ENCODE results near the gene ZNF283.

DNA sequence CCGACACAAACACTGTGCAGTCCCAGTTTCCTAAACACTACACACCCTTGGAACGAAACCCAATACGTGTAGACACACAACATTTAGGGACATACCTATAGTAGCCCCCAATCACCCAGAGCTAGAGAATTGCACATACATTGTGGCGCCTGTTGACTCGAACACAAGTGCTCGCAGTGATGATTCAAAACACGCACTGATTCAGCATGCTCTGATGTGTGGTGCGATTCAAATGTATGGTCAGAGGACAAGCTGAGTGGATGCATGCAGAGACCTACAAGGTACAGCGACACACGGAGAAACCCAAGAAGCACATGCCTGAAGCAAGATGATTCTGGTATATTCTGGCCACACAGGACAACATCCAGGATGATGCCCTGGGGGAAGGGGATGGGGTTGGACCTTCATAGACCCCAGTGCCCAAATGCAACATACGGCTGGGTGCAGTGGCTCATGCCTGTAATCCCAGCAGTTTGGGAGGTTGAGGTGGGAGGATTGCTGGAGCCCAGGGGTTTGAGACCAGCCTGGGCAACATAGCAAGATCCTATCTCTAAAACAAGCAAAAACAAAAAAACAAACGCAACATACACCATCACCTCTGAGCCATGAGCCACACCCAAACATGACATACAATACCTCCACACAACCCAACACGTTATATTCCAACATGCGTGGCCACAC, 45.4 kb upstream of the ZNF283 start:
- TF ChIP-seq, protein P1, sequence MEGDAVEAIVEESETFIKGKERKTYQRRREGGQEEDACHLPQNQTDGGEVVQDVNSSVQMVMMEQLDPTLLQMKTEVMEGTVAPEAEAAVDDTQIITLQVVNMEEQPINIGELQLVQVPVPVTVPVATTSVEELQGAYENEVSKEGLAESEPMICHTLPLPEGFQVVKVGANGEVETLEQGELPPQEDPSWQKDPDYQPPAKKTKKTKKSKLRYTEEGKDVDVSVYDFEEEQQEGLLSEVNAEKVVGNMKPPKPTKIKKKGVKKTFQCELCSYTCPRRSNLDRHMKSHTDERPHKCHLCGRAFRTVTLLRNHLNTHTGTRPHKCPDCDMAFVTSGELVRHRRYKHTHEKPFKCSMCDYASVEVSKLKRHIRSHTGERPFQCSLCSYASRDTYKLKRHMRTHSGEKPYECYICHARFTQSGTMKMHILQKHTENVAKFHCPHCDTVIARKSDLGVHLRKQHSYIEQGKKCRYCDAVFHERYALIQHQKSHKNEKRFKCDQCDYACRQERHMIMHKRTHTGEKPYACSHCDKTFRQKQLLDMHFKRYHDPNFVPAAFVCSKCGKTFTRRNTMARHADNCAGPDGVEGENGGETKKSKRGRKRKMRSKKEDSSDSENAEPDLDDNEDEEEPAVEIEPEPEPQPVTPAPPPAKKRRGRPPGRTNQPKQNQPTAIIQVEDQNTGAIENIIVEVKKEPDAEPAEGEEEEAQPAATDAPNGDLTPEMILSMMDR (IDR thresholded peaks at IDR 0.05), result no peak
- TF ChIP-seq POLR2A (IDR thresholded peaks at IDR 0.05), result no peak
- no peak for TF ChIP-seq POLR2AphosphoS5 (IDR thresholded peaks at IDR 0.05)
